H9 (cell line): ENCODE data around the gene AKR1E2. TPM values are rescaled to one million over a fixed set of nuclear protein-coding genes. Genes with fewer than 3 reads are reported as not detected.

ENCODE experiments used
- DNase-seq: peaks from one replicate; pipeline ENCODE4 v3.0.0-alpha.2; 2017
- H2AFZ ChIP-seq: one replicate; pipeline ENCODE4 v1.6.1; 2013; ENCODE audit warnings: mild to moderate bottlenecking, low read length, control low read depth, moderate library complexity
- H2AK5ac ChIP-seq: 2 replicates; pipeline ENCODE4 v1.6.1; 2013; ENCODE audit warnings: low read length, control low read depth, mixed read lengths; ENCODE audit not compliant: insufficient read length
- H2BK120ac ChIP-seq: one replicate; pipeline ENCODE4 v1.6.1; 2013; ENCODE audit warnings: low read depth, mild to moderate bottlenecking, low read length, control low read depth, inconsistent platforms; ENCODE audit not compliant: poor library complexity, severe bottlenecking
- H2BK12ac ChIP-seq: 2 replicates; pipeline ENCODE4 v1.6.1; 2013; ENCODE audit warnings: low read length, control low read depth, mixed read lengths, low read depth; ENCODE audit not compliant: insufficient read length
- H2BK15ac ChIP-seq: 2 replicates; pipeline ENCODE4 v1.6.1; 2013; ENCODE audit warnings: low read depth, low read length, control low read depth
- H2BK20ac ChIP-seq: one replicate; pipeline ENCODE4 v1.6.1; 2013; ENCODE audit warnings: low read depth, mild to moderate bottlenecking, low read length, control low read depth, inconsistent platforms; ENCODE audit not compliant: poor library complexity, severe bottlenecking
- H2BK5ac ChIP-seq: 2 replicates; pipeline ENCODE4 v1.6.1; 2013; ENCODE audit warnings: low read length, control low read depth, mixed read lengths; ENCODE audit not compliant: insufficient read length
- H3K14ac ChIP-seq: 2 replicates; pipeline ENCODE4 v1.6.1; 2013; ENCODE audit warnings: low read length, control low read depth; ENCODE audit not compliant: insufficient read depth
- H3K18ac ChIP-seq: 2 replicates; pipeline ENCODE4 v1.6.1; 2013; ENCODE audit warnings: low read depth, mild to moderate bottlenecking, mixed read lengths, low read length, control low read depth; ENCODE audit not compliant: insufficient read length
- H3K23ac ChIP-seq: 2 replicates; pipeline ENCODE4 v1.6.1; 2013; ENCODE audit warnings: low read length, control low read depth, mixed read lengths, low read depth; ENCODE audit not compliant: insufficient read length
- H3K23me2 ChIP-seq: 2 replicates; pipeline ENCODE4 v1.6.1; 2013; ENCODE audit warnings: low read depth, mild to moderate bottlenecking, mixed read lengths, low read length, control low read depth; ENCODE audit not compliant: insufficient read length, poor library complexity, severe bottlenecking
- H3K27ac ChIP-seq: 2 replicates; pipeline ENCODE4 v1.5.1; 2013; ENCODE audit warnings: low read length, control low read depth, mixed read lengths, low read depth; ENCODE audit not compliant: insufficient read length
- H3K27me3 ChIP-seq: 2 replicates; pipeline ENCODE4 v1.6.1; 2013; ENCODE audit warnings: low read length, control low read depth, inconsistent platforms; ENCODE audit not compliant: insufficient read depth
- H3K4ac ChIP-seq: 2 replicates; pipeline ENCODE4 v1.6.1; 2013; ENCODE audit warnings: low read depth, mild to moderate bottlenecking, control low read depth, inconsistent platforms, low read length, moderate library complexity
- H3K4me1 ChIP-seq: 2 replicates; pipeline ENCODE4 v1.6.1; 2013; ENCODE audit warnings: low read length, control low read depth, inconsistent platforms; ENCODE audit not compliant: insufficient read depth
- H3K4me2 ChIP-seq: 2 replicates; pipeline ENCODE4 v1.6.1; 2013; ENCODE audit warnings: low read length, control low read depth, mixed read lengths; ENCODE audit not compliant: insufficient read length, insufficient read depth
- H3K56ac ChIP-seq: 2 replicates; pipeline ENCODE4 v1.6.1; 2013; ENCODE audit warnings: low read depth, mild to moderate bottlenecking, mixed read lengths, low read length, control low read depth; ENCODE audit not compliant: insufficient read length
- H3K79me1 ChIP-seq: 2 replicates; pipeline ENCODE4 v1.6.1; 2013; ENCODE audit warnings: low read depth, mild to moderate bottlenecking, moderate library complexity, low read length, control low read depth, inconsistent platforms; ENCODE audit not compliant: insufficient read depth, poor library complexity, severe bottlenecking
- H3K79me2 ChIP-seq: 2 replicates; pipeline ENCODE4 v1.6.1; 2013; ENCODE audit warnings: low read length, control low read depth, inconsistent platforms; ENCODE audit not compliant: insufficient read depth
- H3K9ac ChIP-seq: 2 replicates; pipeline ENCODE4 v1.6.1; 2013; ENCODE audit warnings: low read length, control low read depth, mixed read lengths; ENCODE audit not compliant: insufficient read length; ENCODE audit errors: extremely low read depth
- H3K9me3 ChIP-seq: one replicate; pipeline ENCODE4 v1.6.1; 2013; ENCODE audit warnings: low read depth, low read length, inconsistent platforms; ENCODE audit not compliant: control insufficient read depth
- H3T11ph ChIP-seq: one replicate; pipeline ENCODE4 v1.6.1; 2013; ENCODE audit warnings: mild to moderate bottlenecking, low read length, control low read depth, inconsistent platforms
- H4K20me1 ChIP-seq: one replicate; pipeline ENCODE4 v1.6.1; 2013; ENCODE audit not compliant: control insufficient read depth, insufficient read length, insufficient read depth
- H4K5ac ChIP-seq: 2 replicates; pipeline ENCODE4 v1.6.1; 2013; ENCODE audit warnings: low read depth, mild to moderate bottlenecking, mixed read lengths, low read length, control low read depth; ENCODE audit not compliant: insufficient read length
- H4K8ac ChIP-seq: replicated peaks from 2 replicates; pipeline ENCODE4 v1.6.1; 2013; ENCODE audit warnings: low read length, control low read depth, mixed read lengths, low read depth; ENCODE audit not compliant: insufficient read length
- H4K91ac ChIP-seq: 2 replicates; pipeline ENCODE4 v1.6.1; 2013; ENCODE audit warnings: low read depth, mild to moderate bottlenecking, moderate library complexity, mixed read lengths, low read length, control low read depth; ENCODE audit not compliant: insufficient read length
- H3K27ac Mint-ChIP-seq, 3 experiments: 2 replicates in 2 of 3; 3 replicates in 1 of 3; pipeline ENCODE4 v1.8.0; 2020 to 2021; ENCODE audit warnings: mixed read lengths in 3 of 3, mild to moderate bottlenecking in 1 of 3, moderate library complexity in 1 of 3
- H3K27me3 Mint-ChIP-seq: 2 replicates; pipeline ENCODE4 v1.8.0; 2021; ENCODE audit warnings: low read depth, mild to moderate bottlenecking, moderate library complexity, mixed read lengths
- H3K36me3 Mint-ChIP-seq, 3 experiments: 2 replicates in 2 of 3; 3 replicates in 1 of 3; pipeline ENCODE4 v1.8.0; 2020 to 2021; ENCODE audit warnings: low read depth in 3 of 3, mixed read lengths in 3 of 3; ENCODE audit not compliant: insufficient read depth in 1 of 3
- H3K4me1 Mint-ChIP-seq, 2 experiments: 2 replicates each; pipeline ENCODE4 v1.8.0; 2020; ENCODE audit warnings: mixed read lengths in 2 of 2
- H3K4me3 Mint-ChIP-seq, 2 experiments: 2 replicates in 1 of 2; 3 replicates in 1 of 2; pipeline ENCODE4 v1.8.0; 2020 to 2021; ENCODE audit warnings: mild to moderate bottlenecking in 2 of 2, mixed read lengths in 2 of 2, moderate library complexity in 1 of 2
- H3K9me3 Mint-ChIP-seq, 2 experiments: 2 replicates in 1 of 2; 3 replicates in 1 of 2; pipeline ENCODE4 v1.8.0; 2020; ENCODE audit warnings: mild to moderate bottlenecking in 2 of 2, mixed read lengths in 2 of 2, moderate library complexity in 1 of 2
- WGBS: extraction: QIAGEN DNeasy Blood & Tissue Kit; methylation state at CpG from one replicate; pipeline ENCODE4 v1.1.7; 2013; ENCODE audit warnings: missing lambda C conversion rate, low lambda C conversion rate, mixed read lengths; ENCODE audit not compliant: insufficient read length; ENCODE audit errors: extremely low coverage; 5-methylcytosine and 5-hydroxymethylcytosine counted together
- total RNA-seq: library from RNA; stranded (reverse); gene quantifications from 2 replicates; pipeline ENCODE4 v1.2.1, GENCODE V29; 2021
- TF ChIP-seq, protein P1 (sequence below): fragments of 200-600 bp; sonication (generic); conservative IDR thresholded peaks from 3 replicates; pipeline ENCODE4 v1.8.0; 2021; ENCODE audit warnings: antibody characterized with exemption, mild to moderate bottlenecking

Gene AKR1E2
- total RNA-seq, 1 experiment from 2014 or later, result 2.2 TPM

DNA sequence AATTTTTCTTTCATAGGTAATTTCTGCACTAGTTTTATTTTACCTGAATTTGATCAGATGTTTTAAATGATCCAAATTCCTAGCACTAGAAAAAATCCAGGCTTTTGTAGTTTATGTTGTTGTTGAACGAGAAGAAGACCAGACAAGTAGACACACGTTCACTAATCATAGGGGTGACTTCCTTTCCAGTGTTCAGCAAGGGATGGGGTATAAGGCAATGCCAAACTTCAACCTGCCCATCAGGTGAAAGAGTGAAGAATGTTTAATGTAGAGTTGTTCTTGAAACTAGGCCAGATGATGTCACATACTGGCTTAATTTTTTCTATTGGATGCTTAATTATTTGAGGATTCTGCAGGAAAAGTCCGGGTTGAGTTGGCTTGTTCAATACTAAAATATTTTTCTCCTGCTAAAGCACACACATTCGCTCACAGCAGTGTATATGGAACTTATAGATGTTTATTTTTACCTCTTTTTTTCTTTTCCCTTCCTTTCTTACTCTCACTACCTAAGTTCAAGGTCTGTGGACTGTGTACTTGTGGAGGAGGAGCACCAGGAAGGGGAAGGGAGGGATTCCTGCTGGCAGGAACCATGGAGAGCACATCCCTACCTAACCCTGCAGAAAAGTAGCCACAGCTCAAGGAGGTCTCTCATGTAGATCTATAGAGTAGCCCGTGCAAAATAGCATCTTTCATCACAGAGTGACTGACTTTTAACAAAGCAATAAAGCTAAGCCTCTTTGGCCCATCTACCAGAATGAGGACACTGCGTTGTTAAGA, 23.1 kb upstream of the AKR1E2 start:
- H3K79me2 ChIP-seq, result no peaks in the 10 kb centered on the region
- H3K79me1 ChIP-seq, result no peaks in the 10 kb centered on the region
- H2BK20ac ChIP-seq, result no peak overlapping the region
- no peak overlapping the region for H3K4me2 ChIP-seq
- no peak overlapping the region for H4K5ac ChIP-seq
- Mint-ChIP-seq H3K4me3 (no peak overlapping the region), H3K27me3 (no peaks in the 10 kb centered on the region), H3K27ac (no peak overlapping the region), H3K4me1 (peaks cover 0 to 4% of the 10 kb centered on the region in 2 experiments; a peak in 2 of 4 replicates), H3K36me3 (peaks cover 0 to 2% (median 0%) of the 10 kb centered on the region in 3 experiments; a peak in 1 of 7 replicates), H3K9me3 (peaks cover 1 to 17% of the 10 kb centered on the region in 2 experiments; a peak in 3 of 5 replicates)
- no peak overlapping the region for H4K91ac ChIP-seq
- H3K9ac ChIP-seq, result no peak overlapping the region
- no peaks in the 10 kb centered on the region for H3K27me3 ChIP-seq
- no peak overlapping the region for H3K27ac ChIP-seq
- no peak overlapping the region for H4K8ac ChIP-seq
- no peak overlapping the region for H2AK5ac ChIP-seq
- WGBS, result no CpG with 5 or more reads among the region's 6 CpGs
- H3K56ac ChIP-seq, result no peak overlapping the region
- H2BK15ac ChIP-seq, result no peak overlapping the region
- H2BK12ac ChIP-seq, result no peak overlapping the region
- H3K4me1 ChIP-seq, result no peaks in the 10 kb centered on the region
- H3K18ac ChIP-seq, result no peak overlapping the region
- H3K23me2 ChIP-seq, result no peaks in the 10 kb centered on the region
- H3K23ac ChIP-seq, result no peak overlapping the region
- DNase-seq, result no peak
- no peak overlapping the region for H2BK120ac ChIP-seq
- H4K20me1 ChIP-seq, result no peaks in the 10 kb centered on the region
- no peak overlapping the region for H3T11ph ChIP-seq
- no peak overlapping the region for H3K14ac ChIP-seq
- TF ChIP-seq, protein P1, sequence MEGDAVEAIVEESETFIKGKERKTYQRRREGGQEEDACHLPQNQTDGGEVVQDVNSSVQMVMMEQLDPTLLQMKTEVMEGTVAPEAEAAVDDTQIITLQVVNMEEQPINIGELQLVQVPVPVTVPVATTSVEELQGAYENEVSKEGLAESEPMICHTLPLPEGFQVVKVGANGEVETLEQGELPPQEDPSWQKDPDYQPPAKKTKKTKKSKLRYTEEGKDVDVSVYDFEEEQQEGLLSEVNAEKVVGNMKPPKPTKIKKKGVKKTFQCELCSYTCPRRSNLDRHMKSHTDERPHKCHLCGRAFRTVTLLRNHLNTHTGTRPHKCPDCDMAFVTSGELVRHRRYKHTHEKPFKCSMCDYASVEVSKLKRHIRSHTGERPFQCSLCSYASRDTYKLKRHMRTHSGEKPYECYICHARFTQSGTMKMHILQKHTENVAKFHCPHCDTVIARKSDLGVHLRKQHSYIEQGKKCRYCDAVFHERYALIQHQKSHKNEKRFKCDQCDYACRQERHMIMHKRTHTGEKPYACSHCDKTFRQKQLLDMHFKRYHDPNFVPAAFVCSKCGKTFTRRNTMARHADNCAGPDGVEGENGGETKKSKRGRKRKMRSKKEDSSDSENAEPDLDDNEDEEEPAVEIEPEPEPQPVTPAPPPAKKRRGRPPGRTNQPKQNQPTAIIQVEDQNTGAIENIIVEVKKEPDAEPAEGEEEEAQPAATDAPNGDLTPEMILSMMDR, result no peak
- H3K4ac ChIP-seq, result no peak overlapping the region
- H3K9me3 ChIP-seq, result no peaks in the 10 kb centered on the region
- no peak overlapping the region for H2BK5ac ChIP-seq
- no peak overlapping the region for H2AFZ ChIP-seq
